Measurements from ENCODE around the gene CLIC4.

The CLIC4 gene

GRCh38 chr1:24861821-24862727, 116.8 kb downstream of the CLIC4 start:
- DNase-seq, result no peak

- DNase-seq, result no peak
Observed at GRCh38 chr1:24862775-24863483, 117.7 kb downstream of the CLIC4 start.

GRCh38 chr1:24864370-24864777, 119.1 kb downstream of the CLIC4 start:
- peak; percentile 41 for DNase-seq

GRCh38 chr1:24865168-24865567, 119.9 kb downstream of the CLIC4 start:
- no peak for DNase-seq

- no peak for DNase-seq
Observed at GRCh38 chr1:24865587-24865986, 120.3 kb downstream of the CLIC4 start.

- no peak for DNase-seq
Observed at GRCh38 chr1:24866211-24867083, 121.2 kb downstream of the CLIC4 start.

- DNase-seq, result no peak
Observed at GRCh38 chr1:24867084-24867870, 122.0 kb downstream of the CLIC4 start.

GRCh38 chr1:24868016-24868875, 123.0 kb downstream of the CLIC4 start:
- no peak for DNase-seq

GRCh38 chr1:24870551-24871195, 125.4 kb downstream of the CLIC4 start:
- DNase-seq, result peak; percentile 77

GRCh38 chr1:24871306-24871901, 126.2 kb downstream of the CLIC4 start:
- no peak for DNase-seq

GRCh38 chr1:24872061-24872850, 127.0 kb downstream of the CLIC4 start:
- peak; percentile 92 for DNase-seq

- no peak for DNase-seq
Observed at GRCh38 chr1:24873148-24873547, 127.9 kb downstream of the CLIC4 start.

GRCh38 chr1:24874056-24874455, 128.8 kb downstream of the CLIC4 start:
- DNase-seq, result no peak

- peak; percentile 21 for DNase-seq
Observed at GRCh38 chr1:24874611-24875234, 129.5 kb downstream of the CLIC4 start.

GRCh38 chr1:24875257-24875656, 130.0 kb downstream of the CLIC4 start:
- no peak for DNase-seq

GRCh38 chr1:24875991-24876506, 130.8 kb downstream of the CLIC4 start:
- no peak for DNase-seq

- DNase-seq, result peak; percentile 16
Observed at GRCh38 chr1:24878045-24878444, 132.8 kb downstream of the CLIC4 start.

All from hematopoietic multipotent progenitor cell treated with erythropoietin and hydrocortisone succinate and interleukin-3 and kit ligand, for 4 days (in vitro differentiated cells).